MM.1S (cell line): ENCODE results near the gene FAF1.
"Not testable (repeated sequence)": the region's sequence is repeated elsewhere in the genome, so short reads cannot be mapped to it uniquely, and the experiment has no call there.

Experiments used
- DNase-seq: peaks from one replicate; pipeline ENCODE4 v3.0.0-alpha.2; 2015
- H2AFZ ChIP-seq: fragments of 300-600 bp; sonication (generic); 2 replicates; pipeline ENCODE4 v1.6.0; 2016; ENCODE audit warnings: antibody characterized with exemption, low read length
- H3F3A ChIP-seq: fragments of 300-600 bp; sonication (generic); 2 replicates; pipeline ENCODE4 v1.6.1; 2016; ENCODE audit warnings: mild to moderate bottlenecking, antibody characterized with exemption, low read length, moderate library complexity, mixed read lengths; ENCODE audit not compliant: insufficient read depth
- H3K27ac ChIP-seq: fragments of 300-600 bp; sonication (generic); 2 replicates; pipeline ENCODE4 v1.5.1; 2016; ENCODE audit warnings: mild to moderate bottlenecking, low read length
- H3K27me3 ChIP-seq: fragments of 300-600 bp; sonication (generic); replicated peaks from 2 replicates; pipeline ENCODE4 v1.6.0; 2016; ENCODE audit warnings: low read length; ENCODE audit not compliant: insufficient read depth
- H3K36me3 ChIP-seq: fragments of 300-600 bp; sonication (generic); replicated peaks from 2 replicates; pipeline ENCODE4 v1.6.1; 2016; ENCODE audit warnings: mild to moderate bottlenecking, low read length, mixed read lengths; ENCODE audit not compliant: insufficient read depth
- H3K4me1 ChIP-seq: fragments of 300-600 bp; sonication (generic); 2 replicates; pipeline ENCODE4 v1.6.1; 2016; ENCODE audit warnings: low read length, mixed read lengths
- H3K4me2 ChIP-seq: fragments of 300-600 bp; sonication (generic); 2 replicates; pipeline ENCODE4 v1.6.0; 2016; ENCODE audit warnings: low read depth, low read length
- H3K4me3 ChIP-seq: fragments of 300-600 bp; sonication (generic); 2 replicates; pipeline ENCODE4 v1.5.1; 2016; ENCODE audit warnings: low read length, mixed read lengths
- H3K79me2 ChIP-seq: fragments of 300-600 bp; sonication (generic); 2 replicates; pipeline ENCODE4 v1.6.1; 2016; ENCODE audit warnings: mixed run types, low read length, mixed read lengths
- H3K9ac ChIP-seq: fragments of 300-600 bp; sonication (generic); 2 replicates; pipeline ENCODE4 v1.6.1; 2016; ENCODE audit warnings: low read length, mixed read lengths
- H3K9me2 ChIP-seq: fragments of 300-600 bp; sonication (generic); replicated peaks from 2 replicates; pipeline ENCODE4 v1.6.1; 2016; ENCODE audit warnings: mild to moderate bottlenecking, low read length, mixed read lengths; ENCODE audit not compliant: insufficient read depth
- H3K9me3 ChIP-seq: fragments of 300-600 bp; sonication (generic); replicated peaks from 2 replicates; pipeline ENCODE4 v1.6.1; 2016; ENCODE audit warnings: mild to moderate bottlenecking, low read length, mixed read lengths; ENCODE audit not compliant: insufficient read depth
- H4K20me1 ChIP-seq: fragments of 300-600 bp; sonication (generic); 2 replicates; pipeline ENCODE4 v1.6.1; 2016; ENCODE audit warnings: mild to moderate bottlenecking, low read length, moderate library complexity, mixed read lengths; ENCODE audit not compliant: insufficient read depth
- EZH2 ChIP-seq: fragments of 300-600 bp; sonication (generic); optimal IDR thresholded peaks from 2 replicates; pipeline ENCODE3; 2017; ENCODE audit warnings: low read depth, mild to moderate bottlenecking, antibody characterized with exemption, low read length, mixed read lengths
- EZH2phosphoT487 ChIP-seq: fragments of 300-600 bp; sonication (generic); IDR thresholded peaks from 2 replicates; pipeline ENCODE4 v1.6.1; 2018; ENCODE audit warnings: antibody characterized with exemption, low read length
- TF ChIP-seq, protein P1 (sequence below): fragments of 300-600 bp; sonication (generic); IDR thresholded peaks from 2 replicates; pipeline ENCODE4 v1.5.1; 2016; ENCODE audit warnings: antibody characterized with exemption, low read length, mixed read lengths

FAF1 gene

DNA sequence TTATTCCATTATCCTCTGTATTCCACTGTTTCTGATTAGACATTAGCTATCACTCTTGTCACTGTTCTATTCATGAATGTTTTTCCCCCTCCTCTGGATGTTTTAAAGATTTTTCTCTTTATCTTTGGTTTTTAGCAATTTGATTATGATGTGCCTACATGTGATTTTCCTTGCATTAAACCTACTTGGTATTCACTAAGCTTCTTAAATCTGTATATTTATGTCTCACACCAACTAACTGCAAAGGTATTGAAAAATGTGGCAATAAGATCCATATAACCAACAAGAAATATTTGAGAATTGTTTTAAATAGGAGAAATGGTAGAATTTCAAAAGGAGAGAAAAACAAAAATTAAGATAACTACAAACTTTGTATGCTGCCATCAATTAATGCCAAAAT, 25.2 kb downstream of the FAF1 start:
- Histone ChIP-seq H3K9ac (no peak overlapping the region), H3K9me2 (no peaks in the 10 kb centered on the region), H2AFZ (no peak overlapping the region), H3K27ac (no peak overlapping the region), H4K20me1 (no peaks in the 10 kb centered on the region), H3F3A (no peaks in the 10 kb centered on the region), H3K36me3 (no peaks in the 10 kb centered on the region), H3K4me2 (no peak overlapping the region), H3K9me3 (no peaks in the 10 kb centered on the region), H3K27me3 (no peaks in the 10 kb centered on the region), H3K79me2 (no peaks in the 10 kb centered on the region), H3K4me1 (no peaks in the 10 kb centered on the region), H3K4me3 (no peak overlapping the region)
- TF ChIP-seq, protein P1, sequence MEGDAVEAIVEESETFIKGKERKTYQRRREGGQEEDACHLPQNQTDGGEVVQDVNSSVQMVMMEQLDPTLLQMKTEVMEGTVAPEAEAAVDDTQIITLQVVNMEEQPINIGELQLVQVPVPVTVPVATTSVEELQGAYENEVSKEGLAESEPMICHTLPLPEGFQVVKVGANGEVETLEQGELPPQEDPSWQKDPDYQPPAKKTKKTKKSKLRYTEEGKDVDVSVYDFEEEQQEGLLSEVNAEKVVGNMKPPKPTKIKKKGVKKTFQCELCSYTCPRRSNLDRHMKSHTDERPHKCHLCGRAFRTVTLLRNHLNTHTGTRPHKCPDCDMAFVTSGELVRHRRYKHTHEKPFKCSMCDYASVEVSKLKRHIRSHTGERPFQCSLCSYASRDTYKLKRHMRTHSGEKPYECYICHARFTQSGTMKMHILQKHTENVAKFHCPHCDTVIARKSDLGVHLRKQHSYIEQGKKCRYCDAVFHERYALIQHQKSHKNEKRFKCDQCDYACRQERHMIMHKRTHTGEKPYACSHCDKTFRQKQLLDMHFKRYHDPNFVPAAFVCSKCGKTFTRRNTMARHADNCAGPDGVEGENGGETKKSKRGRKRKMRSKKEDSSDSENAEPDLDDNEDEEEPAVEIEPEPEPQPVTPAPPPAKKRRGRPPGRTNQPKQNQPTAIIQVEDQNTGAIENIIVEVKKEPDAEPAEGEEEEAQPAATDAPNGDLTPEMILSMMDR = no peak
- no peak for TF ChIP-seq EZH2phosphoT487
- no peak for TF ChIP-seq EZH2
- DNase-seq = no peak

DNA sequence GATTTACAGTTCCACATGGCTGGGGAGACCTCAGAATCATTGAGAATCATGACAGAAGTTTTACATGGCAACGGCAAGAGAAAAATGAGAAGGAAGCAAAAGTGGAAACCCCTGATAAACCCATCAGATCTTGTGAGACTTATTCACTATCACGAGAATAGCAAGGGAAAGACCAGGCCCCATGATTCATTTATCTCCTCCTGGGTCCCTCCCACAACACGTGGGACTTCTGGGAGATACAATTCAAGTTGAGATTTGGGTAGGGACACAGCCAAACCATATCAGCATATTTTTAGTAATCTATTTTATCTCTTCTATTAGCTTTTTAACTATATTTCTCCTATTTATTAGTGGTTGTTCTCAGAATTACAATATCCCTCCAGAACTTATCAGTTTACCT, 26.3 kb downstream of the FAF1 start:
- not testable (repeated sequence) for H3K79me2 ChIP-seq, H4K20me1 ChIP-seq, H3F3A ChIP-seq, H2AFZ ChIP-seq, H3K4me1 ChIP-seq, H3K9me2 ChIP-seq, H3K9me3 ChIP-seq, H3K27ac ChIP-seq, H3K36me3 ChIP-seq, DNase-seq, H3K27me3 ChIP-seq, H3K4me2 ChIP-seq, H3K4me3 ChIP-seq, H3K9ac ChIP-seq

DNA sequence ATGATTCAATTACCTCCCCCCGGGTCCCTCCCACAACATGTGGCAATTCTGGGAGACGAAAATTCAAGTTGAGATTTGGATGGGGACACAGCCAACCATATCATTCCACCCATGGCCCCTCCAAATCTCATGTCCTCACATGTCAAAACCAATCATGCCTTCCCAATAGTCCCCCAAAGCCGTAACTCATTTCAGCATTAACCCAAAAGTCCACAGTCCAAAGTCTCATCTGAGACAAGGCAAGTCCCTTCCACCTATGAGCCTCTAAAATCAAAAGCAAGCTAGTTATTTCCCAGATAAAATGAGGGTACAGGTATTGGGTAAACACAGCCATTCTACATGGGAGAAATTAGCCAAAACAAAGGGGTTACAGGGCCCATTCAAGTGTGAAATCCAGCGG, 28.0 kb downstream of the FAF1 start:
- not testable (repeated sequence) for H3F3A ChIP-seq, H3K4me2 ChIP-seq, DNase-seq, H3K27me3 ChIP-seq, H3K79me2 ChIP-seq, H4K20me1 ChIP-seq, H2AFZ ChIP-seq, H3K36me3 ChIP-seq, H3K4me3 ChIP-seq, H3K27ac ChIP-seq, H3K4me1 ChIP-seq, H3K9me2 ChIP-seq, H3K9me3 ChIP-seq, H3K9ac ChIP-seq

DNA sequence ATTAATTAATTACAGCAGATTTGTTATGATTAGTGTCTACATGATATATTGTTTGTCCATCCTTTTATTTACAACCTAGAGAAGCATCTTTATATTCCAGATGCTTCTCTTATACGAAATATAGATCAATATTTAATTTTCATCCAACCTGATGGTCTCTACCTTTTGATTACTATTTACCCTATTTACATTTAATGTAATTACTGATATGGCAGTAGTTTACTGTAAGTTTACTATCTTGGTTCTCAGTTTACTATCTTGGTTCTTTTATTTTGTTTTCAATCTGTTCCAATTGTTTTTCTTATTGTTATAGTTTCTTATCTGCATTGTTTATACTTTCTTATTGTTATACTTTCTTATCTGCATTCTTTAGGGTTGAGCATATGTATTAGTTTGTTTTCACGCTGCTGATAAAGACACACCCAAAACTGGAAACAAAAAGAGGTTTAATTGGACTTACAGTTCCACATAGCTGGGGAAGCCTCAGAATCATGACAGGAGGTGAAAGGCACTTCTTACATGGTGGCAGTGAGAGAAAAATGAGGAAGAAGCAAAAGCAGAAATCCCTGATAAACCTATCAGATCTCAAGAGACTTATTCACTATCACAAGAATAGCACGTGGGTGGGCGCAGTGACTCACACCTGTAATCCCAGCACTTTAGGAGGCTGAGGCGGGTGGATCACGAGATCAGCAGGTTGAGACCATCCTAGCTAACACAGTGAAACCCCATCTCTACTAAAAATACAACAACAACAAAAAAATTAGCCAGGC, 28.9 kb downstream of the FAF1 start:
- Histone ChIP-seq H3K4me2 (no peak overlapping the region), H4K20me1 (no peaks in the 10 kb centered on the region), H3K4me3 (no peak overlapping the region), H3K4me1 (no peaks in the 10 kb centered on the region), H3K9me3 (no peaks in the 10 kb centered on the region), H3K9ac (no peak overlapping the region), H3K27me3 (no peaks in the 10 kb centered on the region), H3K36me3 (no peaks in the 10 kb centered on the region), H3K9me2 (no peaks in the 10 kb centered on the region), H3K27ac (no peak overlapping the region), H2AFZ (no peak overlapping the region), H3F3A (no peaks in the 10 kb centered on the region), H3K79me2 (no peaks in the 10 kb centered on the region)
- TF ChIP-seq EZH2phosphoT487 = no peak
- no peak for TF ChIP-seq EZH2
- TF ChIP-seq, protein P1 = no peak
- no peak for DNase-seq
